ENCODE results near the gene TMTC4.
A peak's percentile ranks its signal among the peaks of the same experiment; 100 is the strongest.
"Not testable (repeated sequence)": the region's sequence is repeated elsewhere in the genome, so short reads cannot be mapped to it uniquely, and the experiment has no call there.

The TMTC4 gene

GRCh38 chr13:100581504-100581903 is 93.1 kb downstream of the TMTC4 start:
- no peak for DNase-seq (ENCODE audit: low read depth)

GRCh38 chr13:100581030-100581429 is 93.6 kb downstream of the TMTC4 start:
- no peak for DNase-seq (ENCODE audit: low read depth)

- no peak for DNase-seq (ENCODE audit: low read depth)
Observed at GRCh38 chr13:100580045-100580444, 94.5 kb downstream of the TMTC4 start.

- DNase-seq (ENCODE audit: low read depth) = not testable (repeated sequence)
Observed at GRCh38 chr13:100577239-100577638, 97.4 kb downstream of the TMTC4 start.

GRCh38 chr13:100573121-100573520 is 101.5 kb downstream of the TMTC4 start:
- DNase-seq (ENCODE audit: low read depth) = peak; percentile 85

- peak; percentile 12 for DNase-seq (ENCODE audit: low read depth)
Observed at GRCh38 chr13:100566543-100566942, 108.1 kb downstream of the TMTC4 start.

GRCh38 chr13:100565286-100565685 is 109.3 kb downstream of the TMTC4 start:
- DNase-seq (ENCODE audit: low read depth) = no peak

GRCh38 chr13:100564444-100565223 is 110.0 kb downstream of the TMTC4 start:
- DNase-seq (ENCODE audit: low read depth) = no peak

- no peak for DNase-seq (ENCODE audit: low read depth)
Observed at GRCh38 chr13:100563779-100564178, 110.8 kb downstream of the TMTC4 start.

GRCh38 chr13:100561599-100562204 is 112.9 kb downstream of the TMTC4 start:
- no peak for DNase-seq (ENCODE audit: low read depth)

- no peak for DNase-seq (ENCODE audit: low read depth)
Observed at GRCh38 chr13:100561158-100561499, 113.5 kb downstream of the TMTC4 start.

- no peak for DNase-seq (ENCODE audit: low read depth)
Observed at GRCh38 chr13:100560498-100561157, 114.0 kb downstream of the TMTC4 start.

GRCh38 chr13:100559886-100560285 is 114.7 kb downstream of the TMTC4 start:
- no peak for DNase-seq (ENCODE audit: low read depth)

All from iris pigment epithelial cell (primary cell).